Keratinocyte (primary cell): ENCODE data around the gene SRRD.

Experiments
- CTCF ChIP-seq, 3 experiments: IDR thresholded peaks in 1 of 3; conservative IDR thresholded peaks in 1 of 3; optimal IDR thresholded peaks in 1 of 3; 2 replicates in 2 of 3; 3 replicates in 1 of 3; pipeline versions ENCODE3 to v1.5.1; 2011; ENCODE audit warnings: low read length in 3 of 3, mild to moderate bottlenecking in 3 of 3, moderate library complexity in 2 of 3, control low read depth in 1 of 3, inconsistent platforms in 1 of 3; ENCODE audit not compliant: insufficient read depth in 2 of 3; ENCODE audit errors: extremely low read depth in 1 of 3
- EZH2 ChIP-seq: IDR thresholded peaks from one replicate; pipeline ENCODE4 v1.6.1; 2012; ENCODE audit warnings: inconsistent platforms, mild to moderate bottlenecking, low read length, moderate library complexity

GRCh38 chr22:26442086-26442756 lies 41.5 kb upstream of the SRRD start:
- no peak for TF ChIP-seq CTCF (optimal IDR thresholded peaks at IDR 0.05 in 1 of 3, IDR thresholded peaks at IDR 0.05 in 1 of 3, conservative IDR thresholded peaks at IDR 0.05 in 1 of 3; ENCODE audit: extremely low read depth in 1 of 3, insufficient read depth in 2 of 3, low read length in 3 of 3)
- no peak for TF ChIP-seq EZH2
